ENCODE data around the gene CRLF1.

DNA sequence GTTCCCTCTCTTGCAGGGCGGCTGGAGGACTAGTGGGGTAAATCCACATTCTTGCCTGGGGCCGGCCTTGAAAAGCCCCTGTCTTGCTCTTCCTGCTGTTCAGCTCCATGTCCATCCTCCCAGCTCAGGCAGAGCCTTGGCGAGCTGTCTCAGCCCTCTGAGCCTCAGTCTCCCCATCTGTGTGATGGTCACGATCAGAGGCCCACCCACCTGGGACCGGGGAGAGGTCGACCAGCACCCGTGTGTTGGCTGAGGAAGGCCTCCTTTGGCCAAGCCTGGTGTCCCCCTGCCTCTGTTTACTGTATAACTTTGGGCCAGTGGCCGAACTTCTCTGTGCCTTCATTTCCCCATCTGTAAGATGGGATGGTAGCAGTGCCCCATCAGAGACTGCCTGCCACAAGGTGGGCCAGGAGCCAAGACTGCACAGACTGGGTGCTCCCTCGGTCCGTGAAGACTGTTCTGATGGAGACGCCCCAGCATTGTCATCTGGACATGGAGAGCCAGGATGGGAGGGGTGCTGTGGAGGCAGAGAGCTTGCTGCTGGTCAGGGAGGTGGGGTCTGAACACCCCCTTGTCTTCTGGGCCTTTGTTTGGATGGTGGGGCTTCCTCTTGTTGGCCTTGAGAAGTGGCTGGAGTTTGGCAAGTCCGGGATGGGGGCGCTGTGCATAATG, 48.7 kb upstream of the CRLF1 start:
- TF ChIP-seq, protein P1, sequence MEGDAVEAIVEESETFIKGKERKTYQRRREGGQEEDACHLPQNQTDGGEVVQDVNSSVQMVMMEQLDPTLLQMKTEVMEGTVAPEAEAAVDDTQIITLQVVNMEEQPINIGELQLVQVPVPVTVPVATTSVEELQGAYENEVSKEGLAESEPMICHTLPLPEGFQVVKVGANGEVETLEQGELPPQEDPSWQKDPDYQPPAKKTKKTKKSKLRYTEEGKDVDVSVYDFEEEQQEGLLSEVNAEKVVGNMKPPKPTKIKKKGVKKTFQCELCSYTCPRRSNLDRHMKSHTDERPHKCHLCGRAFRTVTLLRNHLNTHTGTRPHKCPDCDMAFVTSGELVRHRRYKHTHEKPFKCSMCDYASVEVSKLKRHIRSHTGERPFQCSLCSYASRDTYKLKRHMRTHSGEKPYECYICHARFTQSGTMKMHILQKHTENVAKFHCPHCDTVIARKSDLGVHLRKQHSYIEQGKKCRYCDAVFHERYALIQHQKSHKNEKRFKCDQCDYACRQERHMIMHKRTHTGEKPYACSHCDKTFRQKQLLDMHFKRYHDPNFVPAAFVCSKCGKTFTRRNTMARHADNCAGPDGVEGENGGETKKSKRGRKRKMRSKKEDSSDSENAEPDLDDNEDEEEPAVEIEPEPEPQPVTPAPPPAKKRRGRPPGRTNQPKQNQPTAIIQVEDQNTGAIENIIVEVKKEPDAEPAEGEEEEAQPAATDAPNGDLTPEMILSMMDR (IDR thresholded peaks at IDR 0.05), result no peak
- TF ChIP-seq EZH2 (IDR thresholded peaks at IDR 0.05; ENCODE audit: borderline replicate concordance, insufficient read depth, low read depth, low read length, poor library complexity, severe bottlenecking), result no peak

Data from B cell (primary cell).